Endothelial cell of umbilical vein (primary cell): ENCODE results near the gene PMVK. TPM values are rescaled to one million over a fixed set of nuclear protein-coding genes. Genes with fewer than 3 reads are reported as not detected.

ENCODE experiments used
- BruUV-seq: library from RNA; stranded (reverse); fragments of 400-500 nt; replicated peaks from 2 replicates; lab custom pipeline; 2021; lab: Mats Ljungman, UMichigan
- CTCF ChIA-PET: fragments of 300-600, 350-600 bp; sonication (Branson Sonifier 250); formaldehyde crosslinking; loops from one replicate; lab custom pipeline; 2021; ENCODE audit warnings: antibody characterized with exemption, inconsistent platforms; lab: Charles Lee
- POLR2A ChIA-PET: fragments of 300-600, 350-600 bp; sonication (Branson Sonifier 250); formaldehyde crosslinking; loops from one replicate; lab custom pipeline; 2021; ENCODE audit warnings: antibody characterized with exemption, inconsistent platforms; lab: Charles Lee
- DNase-seq: peaks from one replicate; pipeline ENCODE4 v3.0.0-alpha.2; 2011; ENCODE audit warnings: low read depth, low spot score
- FAIRE-seq: peaks from 2 replicates; lab custom pipeline; 2011; peaks lifted over from hg19 to GRCh38; lab: Jason Lieb, UNC
- H2AFZ ChIP-seq: 2 replicates; pipeline ENCODE4 v1.6.0; 2012; ENCODE audit warnings: low read depth, low read length, control low read depth, inconsistent platforms
- H3K27ac ChIP-seq: 2 replicates; pipeline ENCODE4 v1.5.1; 2011; ENCODE audit warnings: low read depth, mild to moderate bottlenecking, control low read depth, low read length, moderate library complexity; ENCODE audit not compliant: insufficient read depth
- H3K27me3 ChIP-seq, 2 experiments: 2 replicates each; pipeline versions ENCODE4 v1.6.0 to v1.6.1; 2011; ENCODE audit warnings: low read length in 2 of 2, mixed read lengths in 1 of 2; ENCODE audit not compliant: control insufficient read depth in 2 of 2, insufficient read depth in 2 of 2
- H3K36me3 ChIP-seq, 2 experiments: 2 replicates in 1 of 2; 3 replicates in 1 of 2; pipeline ENCODE4 v1.5.1; 2011; ENCODE audit warnings: low read length in 2 of 2, mild to moderate bottlenecking in 1 of 2, moderate library complexity in 1 of 2; ENCODE audit not compliant: control insufficient read depth in 2 of 2, insufficient read depth in 2 of 2; ENCODE audit errors: extremely low read depth in 1 of 2
- H3K4me1 ChIP-seq: 3 replicates; pipeline ENCODE4 v1.5.1; 2011; ENCODE audit warnings: mild to moderate bottlenecking, low read length; ENCODE audit not compliant: control insufficient read depth, insufficient read depth; ENCODE audit errors: extremely low read depth
- H3K4me2 ChIP-seq: 2 replicates; pipeline ENCODE4 v1.6.1; 2011; ENCODE audit warnings: low read length, control low read depth, mixed read lengths; ENCODE audit not compliant: insufficient read depth
- H3K4me3 ChIP-seq, 3 experiments: fragments of 200-600 bp in 1 of 3; sonication (generic), shearing (Covaris generic) in 1 of 3; replicated peaks in 1 of 3; 2 replicates each; pipeline ENCODE4 v1.5.1; 2011 to 2016; ENCODE audit warnings: control low read depth in 3 of 3, low read length in 3 of 3, mild to moderate bottlenecking in 2 of 3, inconsistent platforms in 1 of 3, low read depth in 1 of 3, moderate library complexity in 1 of 3; ENCODE audit not compliant: insufficient read depth in 1 of 3
- H3K79me2 ChIP-seq: 2 replicates; pipeline ENCODE4 v1.6.0; 2012; ENCODE audit warnings: low read length, inconsistent platforms; ENCODE audit not compliant: control insufficient read depth, insufficient read depth
- H3K9ac ChIP-seq: replicated peaks from 2 replicates; pipeline ENCODE3; 2011; ENCODE audit warnings: low read length, control low read depth; ENCODE audit not compliant: insufficient read depth; ENCODE audit errors: extremely low read depth
- H3K9me1 ChIP-seq: replicated peaks from 3 replicates; pipeline ENCODE4 v1.6.0; 2011; ENCODE audit warnings: mild to moderate bottlenecking, low read length; ENCODE audit not compliant: control insufficient read depth, insufficient read depth; ENCODE audit errors: extremely low read depth
- H3K9me3 ChIP-seq: replicated peaks from 2 replicates; pipeline ENCODE4 v1.5.1; 2012; ENCODE audit warnings: low read length, inconsistent platforms; ENCODE audit not compliant: control insufficient read depth, insufficient read depth
- H4K20me1 ChIP-seq: replicated peaks from 2 replicates; pipeline ENCODE3; 2011; ENCODE audit warnings: mild to moderate bottlenecking, low read length; ENCODE audit not compliant: control insufficient read depth, insufficient read depth; ENCODE audit errors: extremely low read depth
- CTCF ChIP-seq, 2 donors: IDR thresholded peaks; 1 replicate in 1 of 2; 2 replicates in 1 of 2; pipeline ENCODE4 v1.5.1; 2011; ENCODE audit warnings: low read length in 2 of 2, mild to moderate bottlenecking in 2 of 2, moderate library complexity in 2 of 2, control low read depth in 1 of 2, inconsistent platforms in 1 of 2, low read depth in 1 of 2; ENCODE audit not compliant: insufficient read depth in 1 of 2; ENCODE audit errors: extremely low read depth in 1 of 2
- EZH2 ChIP-seq: IDR thresholded peaks from 2 replicates; pipeline ENCODE4 v1.6.1; 2012; ENCODE audit warnings: borderline replicate concordance, low read depth, mild to moderate bottlenecking, moderate library complexity, low read length, inconsistent platforms; ENCODE audit not compliant: severe bottlenecking
- GATA2 ChIP-seq: IDR thresholded peaks from 2 replicates; pipeline ENCODE4 v1.7.0; 2011; ENCODE audit warnings: low read depth, mild to moderate bottlenecking, moderate library complexity, mixed read lengths, low read length; ENCODE audit not compliant: insufficient read length, insufficient read depth
- JUN ChIP-seq: IDR thresholded peaks from 2 replicates; pipeline ENCODE4 v1.6.1; 2011; ENCODE audit warnings: borderline replicate concordance, low read depth; ENCODE audit not compliant: insufficient read length, insufficient read depth
- MAX ChIP-seq: IDR thresholded peaks from 2 replicates; pipeline ENCODE4 v1.6.1; 2011; ENCODE audit not compliant: insufficient read depth, insufficient read length
- MYC ChIP-seq: IDR thresholded peaks from one replicate; pipeline ENCODE4 v1.6.1; 2011; ENCODE audit warnings: mild to moderate bottlenecking, low read depth, low read length
- POLR2A ChIP-seq: IDR thresholded peaks from 2 replicates; pipeline ENCODE4 v1.6.1; 2012; ENCODE audit warnings: low read depth, mild to moderate bottlenecking, control low read depth, low read length
- POLR2AphosphoS5 ChIP-seq: IDR thresholded peaks from 2 replicates; pipeline ENCODE4 v1.6.1; 2012; ENCODE audit warnings: low read depth, mild to moderate bottlenecking, control low read depth, low read length, moderate library complexity; ENCODE audit not compliant: insufficient read depth
- dilution Hi-C: fragments of 300-500 bp; cut with MboI; formaldehyde crosslinking; loops from one replicate; pipeline ENCODE4 v1.15.0; 2019; ENCODE audit warnings: low sequenced_read_pairs; ENCODE audit not compliant: extremely low pct_ligation_motif_present
- intact Hi-C: fragments of 100-400 bp; cut with micrococcal nuclease; formaldehyde crosslinking; loops from one replicate; pipeline ENCODE4 v1.10.0; 2022
- polyA plus RNA-seq, 4 experiments: library from polyadenylated mRNA; depleted of rRNA in 3 of 4; stranded (reverse) in 3 of 4; unstranded in 1 of 4; fragments of >200 nt; gene quantifications; 2 replicates each; pipeline versions ENCODE4 v1.2.1 to v1.2.3, GENCODE V29; 2011 to 2012; ENCODE audit warnings: missing spikeins in 1 of 4
- total RNA-seq: library from RNA; stranded (reverse); gene quantifications from 2 replicates; pipeline ENCODE4 v1.2.3, GENCODE V29; 2021

PMVK gene
- total and polyA plus RNA-seq, 2 donors (not counting 3 experiments of a cell fraction or from before 2014, with no cell fraction given): 22.6 to 32.7 TPM

GRCh38 chr1:154956544-154956941 is 20.0 kb upstream of the PMVK start:
- H3K9me3 ChIP-seq: no peaks in the 10 kb centered on the region
- dilution Hi-C loops: no loop called here
- peaks cover 0 to 8% of the 10 kb centered on the region in 2 experiments for H3K36me3 ChIP-seq
- POLR2A ChIA-PET: interaction anchor here (0.9 to 1.4 kb wide), 3 partner anchors 16 to 43 kb away, joined by 3 to 5 read pairs (median 5); no protein-coding TSS in a partner anchor
- FAIRE-seq (no peak), DNase-seq (peak; percentile 15)
- H4K20me1 ChIP-seq: no peaks in the 10 kb centered on the region
- intact Hi-C loops: loop anchor here (1.0 kb wide), 2 partner anchors 46 to 397 kb away; partner anchors contain the start of gene ZBTB7B
- no peaks in the 10 kb centered on the region for H3K27me3 ChIP-seq
- H3K27ac ChIP-seq: peak overlapping the region; percentile 69
- peak overlapping the region; percentile 92 for H3K9ac ChIP-seq
- CTCF ChIA-PET: interaction anchor here (1.0 to 2.6 kb wide), 14 partner anchors 13 to 397 kb away, joined by 3 to 37 read pairs (median 7); partner anchors contain the start of genes ADAM15, LENEP and PMVK
- peak overlapping the region; percentile 62 for H2AFZ ChIP-seq
- peak overlapping the region in 2 of 3 experiments; percentile 57 to 76 for H3K4me3 ChIP-seq
- peaks cover 27% of the 10 kb centered on the region for H3K4me1 ChIP-seq
- TSS peak; percentile 62 for BruUV-seq
- TF ChIP-seq MYC (no peak), POLR2AphosphoS5 (no peak), JUN (no peak), MAX (no peak), EZH2 (no peak), POLR2A (no peak), CTCF (IDR thresholded peaks at IDR 0.05; ENCODE audit: extremely low read depth in 1 of 2, insufficient read depth in 1 of 2, low read depth in 1 of 2, low read length in 2 of 2) (no peak), GATA2 (no peak)
- H3K4me2 ChIP-seq: peak overlapping the region; percentile 83
- H3K79me2 ChIP-seq: peaks cover 9% of the 10 kb centered on the region
- H3K9me1 ChIP-seq: no peaks in the 10 kb centered on the region
